OCI-LY7 (cell line): ENCODE data around the gene LRBA.

Experiments
- EZH2phosphoT487 ChIP-seq: fragments of 200-600 bp; sonication (generic); IDR thresholded peaks from 2 replicates; pipeline ENCODE4 v1.6.1; 2018; ENCODE audit warnings: low read depth, borderline replicate concordance, mild to moderate bottlenecking, mixed run types, antibody characterized with exemption, low read length, moderate library complexity, mixed read lengths
- TF ChIP-seq, protein P1 (sequence below): fragments of 200-600 bp; sonication (generic); conservative IDR thresholded peaks from 2 replicates; pipeline ENCODE4 v1.5.1; 2014; ENCODE audit warnings: mild to moderate bottlenecking, antibody characterized with exemption, low read length, moderate library complexity, mixed read lengths

- TF ChIP-seq, protein P1, sequence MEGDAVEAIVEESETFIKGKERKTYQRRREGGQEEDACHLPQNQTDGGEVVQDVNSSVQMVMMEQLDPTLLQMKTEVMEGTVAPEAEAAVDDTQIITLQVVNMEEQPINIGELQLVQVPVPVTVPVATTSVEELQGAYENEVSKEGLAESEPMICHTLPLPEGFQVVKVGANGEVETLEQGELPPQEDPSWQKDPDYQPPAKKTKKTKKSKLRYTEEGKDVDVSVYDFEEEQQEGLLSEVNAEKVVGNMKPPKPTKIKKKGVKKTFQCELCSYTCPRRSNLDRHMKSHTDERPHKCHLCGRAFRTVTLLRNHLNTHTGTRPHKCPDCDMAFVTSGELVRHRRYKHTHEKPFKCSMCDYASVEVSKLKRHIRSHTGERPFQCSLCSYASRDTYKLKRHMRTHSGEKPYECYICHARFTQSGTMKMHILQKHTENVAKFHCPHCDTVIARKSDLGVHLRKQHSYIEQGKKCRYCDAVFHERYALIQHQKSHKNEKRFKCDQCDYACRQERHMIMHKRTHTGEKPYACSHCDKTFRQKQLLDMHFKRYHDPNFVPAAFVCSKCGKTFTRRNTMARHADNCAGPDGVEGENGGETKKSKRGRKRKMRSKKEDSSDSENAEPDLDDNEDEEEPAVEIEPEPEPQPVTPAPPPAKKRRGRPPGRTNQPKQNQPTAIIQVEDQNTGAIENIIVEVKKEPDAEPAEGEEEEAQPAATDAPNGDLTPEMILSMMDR = no peak
- no peak for TF ChIP-seq EZH2phosphoT487
Observed at GRCh38 chr4:150401083-150401687, 613.9 kb downstream of the LRBA start.
